Upper lobe of left lung (tissue), 4 donors: ENCODE data around the gene CARMIL1.

Experiments
- POLR2A ChIP-seq, 4 donors: fragments of 450-650 bp; IDR thresholded peaks; one replicate each; pipeline ENCODE4 v1.5.1; 2016 to 2017; ENCODE audit warnings: antibody characterized with exemption in 4 of 4, mild to moderate bottlenecking in 2 of 4
- TF ChIP-seq, protein P1 (sequence below), 6 experiments: fragments of 450-650 bp in 4 of 6; fragments of 200-600 bp in 2 of 6; sonication (generic) in 2 of 6; IDR thresholded peaks; one replicate each; pipeline ENCODE4 v1.5.1; 2016 to 2019; ENCODE audit warnings: antibody characterized with exemption in 6 of 6

- TF ChIP-seq, protein P1, sequence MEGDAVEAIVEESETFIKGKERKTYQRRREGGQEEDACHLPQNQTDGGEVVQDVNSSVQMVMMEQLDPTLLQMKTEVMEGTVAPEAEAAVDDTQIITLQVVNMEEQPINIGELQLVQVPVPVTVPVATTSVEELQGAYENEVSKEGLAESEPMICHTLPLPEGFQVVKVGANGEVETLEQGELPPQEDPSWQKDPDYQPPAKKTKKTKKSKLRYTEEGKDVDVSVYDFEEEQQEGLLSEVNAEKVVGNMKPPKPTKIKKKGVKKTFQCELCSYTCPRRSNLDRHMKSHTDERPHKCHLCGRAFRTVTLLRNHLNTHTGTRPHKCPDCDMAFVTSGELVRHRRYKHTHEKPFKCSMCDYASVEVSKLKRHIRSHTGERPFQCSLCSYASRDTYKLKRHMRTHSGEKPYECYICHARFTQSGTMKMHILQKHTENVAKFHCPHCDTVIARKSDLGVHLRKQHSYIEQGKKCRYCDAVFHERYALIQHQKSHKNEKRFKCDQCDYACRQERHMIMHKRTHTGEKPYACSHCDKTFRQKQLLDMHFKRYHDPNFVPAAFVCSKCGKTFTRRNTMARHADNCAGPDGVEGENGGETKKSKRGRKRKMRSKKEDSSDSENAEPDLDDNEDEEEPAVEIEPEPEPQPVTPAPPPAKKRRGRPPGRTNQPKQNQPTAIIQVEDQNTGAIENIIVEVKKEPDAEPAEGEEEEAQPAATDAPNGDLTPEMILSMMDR (IDR thresholded peaks at IDR 0.05) = no peak
- no peak for TF ChIP-seq POLR2A (IDR thresholded peaks at IDR 0.05)
Measured at GRCh38 chr6:25324066-25324762, 45.0 kb downstream of the CARMIL1 start.
